Measurements from ENCODE around the gene CLIC3. TPM values are rescaled to one million over a fixed set of nuclear protein-coding genes. Genes with fewer than 3 reads are reported as not detected.

CLIC3 gene
- total and polyA plus RNA-seq, 2 donors (not counting 1 experiment from before 2014, with no cell fraction given), result 1.1 to 1.9 TPM

- DNase-seq, result no peak
- Histone ChIP-seq H3K36me3 (replicated peaks in 1 of 2; ENCODE audit: control extremely low read depth in 1 of 2, control insufficient read depth in 1 of 2, extremely low read depth in 1 of 2, insufficient read depth in 2 of 2, low read length in 1 of 2) (peaks cover 0 to 6% of the 10 kb centered on the region in 2 experiments), H3K9me3 (ENCODE audit: control extremely low read depth in 1 of 3, control insufficient read depth in 2 of 3, insufficient read depth in 1 of 3, low read length in 2 of 3) (peaks cover 0 to 7% (median 0%) of the 10 kb centered on the region in 3 donors), H3K4me3 (ENCODE audit: control extremely low read depth in 1 of 5, extremely low read depth in 1 of 5, insufficient read depth in 1 of 5, low read depth in 2 of 5, low read length in 4 of 5) (no peak overlapping the region), H3K27ac (ENCODE audit: low read length in 2 of 2) (peak overlapping the region; percentile 3 to 54), H3K79me2 (ENCODE audit: control insufficient read depth, insufficient read depth, low read length) (peaks cover 10% of the 10 kb centered on the region), H3K4me1 (ENCODE audit: control insufficient read depth in 2 of 2, insufficient read depth in 2 of 2, low read length in 2 of 2) (peaks cover 60 to 74% of the 10 kb centered on the region in 2 donors), H3K9ac (ENCODE audit: low read length) (peak overlapping the region; percentile 19), H4K20me1 (ENCODE audit: control insufficient read depth, insufficient read depth, low read length, poor library complexity, severe bottlenecking) (peaks cover 17% of the 10 kb centered on the region), H2AFZ (ENCODE audit: insufficient read depth, low read depth, low read length, poor library complexity, severe bottlenecking) (peak overlapping the region; percentile 60), H3K4me2 (replicated peaks; ENCODE audit: low read depth, low read length, poor library complexity, severe bottlenecking) (peak overlapping the region; percentile 90), H3K27me3 (replicated peaks in 1 of 4; ENCODE audit: control extremely low read depth in 1 of 4, control insufficient read depth in 3 of 4, insufficient read depth in 4 of 4, low read length in 3 of 4) (peaks cover 0 to 4% (median 0%) of the 10 kb centered on the region in 4 experiments)
- POLR2A ChIA-PET, result no interaction called here
- Mint-ChIP-seq H3K4me1 (peaks cover 56% of the 10 kb centered on the region), H3K27me3 (peaks cover 3% of the 10 kb centered on the region), H3K9me3 (ENCODE audit: insufficient read depth) (no peaks in the 10 kb centered on the region), H3K27ac (peak overlapping the region; percentile 80), H3K4me3 (peak overlapping the region; percentile 76)
- CTCF ChIA-PET, result interaction anchor here (1.3 to 3.4 kb wide), 4 partner anchors 31 to 208 kb away, joined by 3 to 22 read pairs (median 8); partner anchors contain the start of gene ABCA2
- intact Hi-C loops (cut with micrococcal nuclease), result no loop called here
- ATAC-seq (ENCODE audit: low read depth), result no peak
- 69% methylated on average over 9 of the region's 10 CpGs for WGBS (ENCODE audit: insufficient coverage)
- no peak for TF ChIP-seq CTCF (IDR thresholded peaks at IDR 0.05)
- no peak for TF ChIP-seq EZH2 (IDR thresholded peaks at IDR 0.05; ENCODE audit: borderline replicate concordance, insufficient read depth, low read depth, low read length, poor library complexity, severe bottlenecking)
Observed at GRCh38 chr9:136997371-136997770, 1.0 kb upstream of the CLIC3 start.

DNA sequence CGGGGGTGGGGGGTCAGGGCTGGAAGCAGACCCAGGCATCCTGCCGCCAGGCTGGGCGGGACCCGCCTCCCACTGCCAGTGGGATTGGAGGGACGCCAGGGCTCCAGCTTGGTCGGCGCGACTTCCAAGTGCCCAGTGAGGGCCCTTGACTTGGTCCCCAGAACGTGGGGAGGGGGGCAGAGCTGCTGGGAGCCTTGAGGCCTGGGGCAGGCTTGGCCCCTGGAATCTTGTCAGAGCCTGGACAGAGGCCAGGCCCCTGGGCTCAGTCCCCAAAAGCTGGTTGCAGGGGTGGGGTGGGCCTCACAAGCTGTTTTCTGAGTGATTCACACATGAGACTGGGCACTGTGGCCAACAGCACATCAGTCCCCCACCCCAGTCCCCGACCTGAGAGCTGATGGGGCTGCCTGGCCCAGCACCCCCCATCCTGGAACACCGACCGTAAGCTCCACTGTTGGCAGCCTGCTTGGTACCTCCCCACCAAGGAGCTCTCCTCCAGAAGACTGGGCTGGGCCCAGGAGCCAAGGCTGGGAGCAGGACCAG, 526 bp downstream of the CLIC3 start:
- Mint-ChIP-seq H3K27ac (peak overlapping the region; percentile 82), H3K4me1 (peaks cover 55% of the 10 kb centered on the region), H3K27me3 (peaks cover 3% of the 10 kb centered on the region), H3K4me3 (peak overlapping the region; percentile 76), H3K9me3 (ENCODE audit: insufficient read depth) (no peaks in the 10 kb centered on the region)
- TF ChIP-seq CTCF (IDR thresholded peaks at IDR 0.05), result no peak
- no peak for TF ChIP-seq EZH2 (IDR thresholded peaks at IDR 0.05; ENCODE audit: borderline replicate concordance, insufficient read depth, low read depth, low read length, poor library complexity, severe bottlenecking)
- Histone ChIP-seq H4K20me1 (ENCODE audit: control insufficient read depth, insufficient read depth, low read length, poor library complexity, severe bottlenecking) (peaks cover 17% of the 10 kb centered on the region), H3K27me3 (replicated peaks in 1 of 4; ENCODE audit: control extremely low read depth in 1 of 4, control insufficient read depth in 3 of 4, insufficient read depth in 4 of 4, low read length in 3 of 4) (peaks cover 0 to 4% (median 0%) of the 10 kb centered on the region in 4 experiments), H2AFZ (ENCODE audit: insufficient read depth, low read depth, low read length, poor library complexity, severe bottlenecking) (no peak overlapping the region), H3K79me2 (ENCODE audit: control insufficient read depth, insufficient read depth, low read length) (peaks cover 10% of the 10 kb centered on the region), H3K9me3 (ENCODE audit: control extremely low read depth in 1 of 3, control insufficient read depth in 2 of 3, insufficient read depth in 1 of 3, low read length in 2 of 3) (peaks cover 0 to 7% (median 0%) of the 10 kb centered on the region in 3 donors), H3K4me2 (replicated peaks; ENCODE audit: low read depth, low read length, poor library complexity, severe bottlenecking) (peak overlapping the region; percentile 90), H3K9ac (ENCODE audit: low read length) (peak overlapping the region; percentile 59), H3K27ac (ENCODE audit: low read length in 2 of 2) (peak overlapping the region in 1 of 2 donors; percentile 27), H3K36me3 (replicated peaks in 1 of 2; ENCODE audit: control extremely low read depth in 1 of 2, control insufficient read depth in 1 of 2, extremely low read depth in 1 of 2, insufficient read depth in 2 of 2, low read length in 1 of 2) (peaks cover 0 to 6% of the 10 kb centered on the region in 2 experiments), H3K4me3 (ENCODE audit: control extremely low read depth in 1 of 5, extremely low read depth in 1 of 5, insufficient read depth in 1 of 5, low read depth in 2 of 5, low read length in 4 of 5) (peak overlapping the region in 2 of 5 experiments; percentile 40 to 60), H3K4me1 (ENCODE audit: control insufficient read depth in 2 of 2, insufficient read depth in 2 of 2, low read length in 2 of 2) (peaks cover 58 to 75% of the 10 kb centered on the region in 2 donors)
- CTCF ChIA-PET, result interaction anchor here (0.6 to 3.4 kb wide), 6 partner anchors 30 to 154 kb away, joined by 3 to 22 read pairs (median 4); partner anchors contain the start of genes ABCA2, AJM1 and NPDC1
- no peak for ATAC-seq (ENCODE audit: low read depth)
- intact Hi-C loops (cut with micrococcal nuclease), result no loop called here
- no peak for DNase-seq
- POLR2A ChIA-PET, result interaction anchor here (0.5 to 1.5 kb wide), 4 partner anchors 14 to 189 kb away, joined by 3 to 5 read pairs (median 4); no protein-coding TSS in a partner anchor
- WGBS (ENCODE audit: insufficient coverage), result 72% methylated on average over 12 of the region's 12 CpGs

Data from B cell (primary cell).